Amygdala (tissue), 56 donors: ENCODE data around the gene CCL14.
"Not testable (repeated sequence)": the region's sequence is repeated elsewhere in the genome, so short reads cannot be mapped to it uniquely, and the experiment has no call there.

ENCODE experiments used
- DNase-seq, 56 donors: peaks; one replicate each; lab custom pipeline; 2025; lab: John Stamatoyannopoulos, UW

CCL14 gene

DNA sequence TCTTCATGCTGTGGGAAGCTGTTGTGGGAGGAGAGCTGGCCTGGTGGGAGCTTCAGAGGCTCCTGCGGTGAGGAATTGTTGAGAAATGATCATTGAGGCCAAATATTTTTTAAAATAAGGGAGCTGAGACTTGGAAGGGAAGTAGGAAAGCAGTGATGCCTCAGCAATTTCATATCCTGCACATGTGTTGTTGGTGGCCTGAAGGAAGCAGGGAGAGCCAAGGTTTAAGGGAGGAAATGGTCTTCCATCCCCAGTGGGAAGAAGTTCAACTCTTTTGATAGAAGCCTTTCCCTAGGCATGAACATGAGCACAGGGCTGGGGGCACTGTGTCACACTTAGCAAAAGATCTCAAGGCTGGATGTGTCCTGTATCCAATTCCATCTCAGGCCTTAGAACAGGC, at the start of gene CCL14:
TSS of gene CCL14 (minus strand) at position 87 of the 400 bp plus-strand sequence. CDS start at position 7, 80 bp downstream.
- no peak for DNase-seq

GRCh38 chr17:36036235-36036634, 49.7 kb upstream of the CCL14 start:
- DNase-seq = no peak

GRCh38 chr17:36034127-36034526, 47.6 kb upstream of the CCL14 start:
- DNase-seq = no peak

DNA sequence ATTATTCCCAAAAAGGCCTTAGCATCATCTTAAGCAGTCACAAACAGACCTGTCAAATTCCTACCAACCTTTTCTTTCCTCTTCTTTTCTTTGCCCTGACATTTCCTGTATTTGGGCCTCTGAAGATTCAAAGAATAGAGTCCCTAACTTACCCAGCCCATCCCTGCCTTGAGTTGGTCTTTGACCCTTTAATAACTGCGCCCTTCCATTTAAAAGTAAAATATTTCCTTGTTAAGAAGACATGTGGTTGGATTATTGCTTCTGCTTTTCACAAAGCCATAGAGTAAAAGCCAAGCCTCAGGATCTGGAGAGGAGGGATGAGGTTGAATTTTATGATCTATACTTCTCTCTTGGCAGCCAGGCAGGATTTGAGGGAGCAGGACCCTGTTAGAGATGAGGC, 44.4 kb upstream of the CCL14 start:
- no peak for DNase-seq

DNA sequence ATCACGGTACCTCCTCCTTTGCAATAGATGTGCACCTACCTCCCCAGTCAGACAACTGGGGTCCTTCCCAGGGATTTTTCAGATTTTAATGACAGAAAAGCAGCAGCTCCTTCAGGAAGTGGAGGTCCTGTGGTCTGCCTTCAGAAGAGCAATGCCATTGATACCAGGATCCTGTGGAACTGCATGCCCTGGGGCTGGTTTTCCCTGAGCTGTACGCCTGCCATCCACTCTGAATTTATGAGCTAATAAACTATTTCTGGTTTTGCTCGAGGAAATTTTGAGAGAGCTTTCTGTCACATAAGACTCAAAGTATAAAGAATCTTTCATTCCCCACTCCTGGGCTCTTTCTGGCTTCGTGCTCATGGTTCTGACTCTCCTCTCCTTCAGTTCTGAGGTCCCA, 41.2 kb upstream of the CCL14 start:
- no peak for DNase-seq

GRCh38 chr17:36024106-36024869, 37.8 kb upstream of the CCL14 start:
- no peak for DNase-seq

- DNase-seq = no peak
These were observed 32.9 kb upstream of the CCL14 start for GRCh38 chr17:36019423-36019822.

- DNase-seq = no peak
These were observed 31.3 kb upstream of the CCL14 start, which contains the start of gene CCL23 for GRCh38 chr17:36017799-36018198. Gene CCL23, minus strand, starts transcription at chr17:36017972. Its CDS starts 75 bp downstream, at chr17:36017897.

- no peak for DNase-seq
These were observed 30.0 kb upstream of the CCL14 start for GRCh38 chr17:36016555-36016954.

DNA sequence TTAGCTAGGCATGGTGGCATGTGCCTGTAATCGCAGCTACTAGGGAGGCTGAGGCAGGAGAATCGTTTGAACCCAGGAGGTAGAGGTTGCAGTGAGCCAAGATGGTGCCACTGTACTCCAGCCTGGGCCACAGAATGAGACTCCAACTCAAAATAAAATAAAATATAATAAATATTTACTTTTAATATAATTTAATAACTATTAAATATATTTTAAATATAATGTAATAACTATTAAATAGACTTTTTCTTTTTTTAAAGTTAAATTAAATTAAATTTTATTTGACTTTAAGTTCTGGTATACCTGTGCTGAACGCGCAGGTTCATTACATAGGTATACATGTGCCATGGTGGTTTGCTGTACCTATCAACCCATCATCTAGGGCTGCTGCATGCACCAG, 29.4 kb upstream of the CCL14 start:
- DNase-seq = not testable (repeated sequence)

DNA sequence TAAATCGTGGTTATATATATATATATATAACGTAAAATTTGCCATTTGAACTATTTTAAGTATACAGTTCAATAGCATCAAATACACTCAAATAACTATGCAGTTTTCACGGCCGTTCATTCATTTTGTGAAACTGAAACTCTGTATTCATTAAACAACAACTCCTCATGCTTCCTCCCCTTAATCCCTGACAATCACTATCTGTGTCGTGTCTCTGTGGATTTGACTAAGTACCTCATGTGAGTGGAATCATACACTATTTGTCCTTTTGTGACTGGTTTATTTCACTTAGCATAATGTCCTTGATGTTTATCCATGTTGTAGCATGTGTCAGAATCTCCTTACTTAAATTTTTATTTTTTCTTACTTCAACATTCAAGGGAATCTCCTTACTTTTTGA, 28.4 kb upstream of the CCL14 start:
- DNase-seq = no peak

- no peak for DNase-seq
These were observed 24.7 kb upstream of the CCL14 start for GRCh38 chr17:36011201-36011600.

- DNase-seq = no peak
These were observed 22.6 kb upstream of the CCL14 start for GRCh38 chr17:36008998-36009665.

- DNase-seq = no peak
These were observed 18.1 kb upstream of the CCL14 start for GRCh38 chr17:36004594-36005108.

DNA sequence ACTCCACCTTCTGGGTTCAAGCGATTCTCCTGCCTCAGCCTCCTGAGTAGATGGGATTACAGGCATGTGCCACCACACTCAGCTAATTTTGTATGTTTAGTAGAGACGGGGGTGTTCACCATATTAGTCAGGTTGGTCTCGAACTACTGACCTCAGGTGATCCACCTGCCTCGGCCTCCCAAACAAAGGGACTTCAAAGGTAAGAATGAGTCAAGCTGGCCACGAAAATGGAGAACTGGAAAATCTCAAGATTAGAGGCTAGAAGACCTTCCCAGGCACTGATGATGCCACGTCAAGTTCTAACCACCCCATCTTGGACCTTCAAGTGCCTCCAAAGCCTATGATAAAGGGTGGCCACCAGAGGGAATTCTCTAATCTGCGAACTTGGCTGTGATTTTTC, 16.1 kb upstream of the CCL14 start:
- no peak for DNase-seq

DNA sequence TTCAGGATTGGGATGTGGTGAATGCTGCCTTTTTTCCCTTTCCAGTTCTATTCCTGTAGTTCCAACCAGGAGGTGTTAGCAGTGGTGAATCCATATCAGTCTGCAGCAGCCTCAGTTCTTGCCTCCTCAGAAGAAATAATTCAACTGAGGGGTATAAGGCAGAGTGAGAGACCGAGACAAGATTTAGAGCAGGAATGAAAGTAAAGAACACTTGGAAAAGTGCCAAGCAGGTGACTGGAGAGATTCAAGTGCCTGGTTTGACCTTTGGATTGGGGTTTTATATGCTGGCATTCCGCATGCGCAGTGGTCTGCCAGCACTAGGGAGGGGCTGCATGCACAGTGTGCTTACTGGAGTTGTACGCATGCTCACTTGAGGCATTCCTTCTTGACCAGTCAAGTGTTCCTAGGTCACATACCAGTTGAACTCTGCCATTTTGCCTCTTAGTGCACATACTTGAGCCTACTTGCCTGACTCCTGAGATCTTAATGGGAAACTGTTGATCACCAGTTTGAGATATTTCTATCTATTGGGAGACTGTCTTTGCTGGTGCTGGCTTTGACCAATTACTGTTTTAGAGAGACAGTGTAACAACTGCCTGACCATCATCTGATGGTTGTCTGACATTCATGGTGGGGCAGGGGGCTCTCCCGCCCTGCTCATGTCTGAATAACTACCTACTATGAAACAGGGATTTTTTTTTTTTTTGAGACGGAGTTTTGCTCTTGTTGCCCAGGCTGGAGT, 15.5 kb upstream of the CCL14 start:
- DNase-seq = no peak

- no peak for DNase-seq
These were observed 14.7 kb upstream of the CCL14 start, which contains the start of gene CCL15 for GRCh38 chr17:36001110-36001771. Gene CCL15, minus strand, starts transcription at chr17:36001553. Its CDS starts 61 bp downstream, at chr17:36001492.

GRCh38 chr17:36000732-36001109, 14.2 kb upstream of the CCL14 start:
- DNase-seq = no peak

GRCh38 chr17:35998756-35999155, 12.2 kb upstream of the CCL14 start:
- no peak for DNase-seq

DNA sequence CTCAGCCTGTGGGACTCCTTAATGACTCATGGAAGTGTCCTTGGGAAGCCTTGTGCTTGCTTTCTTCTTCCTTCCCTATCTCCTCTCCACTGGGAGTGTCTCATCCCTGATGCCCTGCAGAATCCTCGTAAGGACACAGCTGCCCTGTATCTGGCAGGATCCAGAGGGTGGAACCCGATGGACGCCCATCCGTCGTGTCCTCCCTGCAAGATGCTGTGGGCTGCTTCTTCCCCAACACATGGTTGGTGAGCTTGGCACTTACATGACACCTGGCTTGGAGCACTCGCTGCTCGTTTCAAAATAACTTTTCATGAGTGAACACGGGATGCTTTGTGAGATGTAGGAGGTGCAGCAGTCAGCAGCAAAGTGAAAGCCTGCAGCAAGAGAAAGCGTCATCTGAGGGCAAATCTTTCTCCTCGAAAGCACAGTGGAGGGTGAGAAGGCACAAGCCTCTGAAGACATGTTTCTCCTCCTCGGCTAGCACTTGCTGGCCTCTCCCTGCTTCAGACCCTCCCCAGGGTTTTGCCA, 11.6 kb upstream of the CCL14 start:
- no peak for DNase-seq
